ENCODE data around the gene INF2. TPM values are rescaled to one million over a fixed set of nuclear protein-coding genes. Genes with fewer than 3 reads are reported as not detected.

INF2 gene
- total and polyA plus RNA-seq, 9 of the 15 experiments (the other 6 are each of a cell fraction or from before 2014, with no cell fraction given): 0.56 to 31.3 (median 7.8) TPM

GRCh38 chr14:104755621-104756020, 66.2 kb downstream of the INF2 start:
- 0 out of 2 replicates have a peak, but pooled peaks cover 2% of the 10 kb centered on the region for H3K9me3 ChIP-seq (replicated peaks; ENCODE audit: control insufficient read depth, insufficient read depth, low read depth, low read length)
- no peak overlapping the region for H3K4me2 ChIP-seq (ENCODE audit: insufficient read depth, low read length)
- peaks cover 26% of the 10 kb centered on the region for H3K79me2 ChIP-seq (ENCODE audit: control insufficient read depth, insufficient read depth, low read length)
- H3K4me1 ChIP-seq (replicated peaks in 1 of 2; ENCODE audit: control insufficient read depth in 2 of 2, insufficient read depth in 2 of 2, low read length in 2 of 2): peaks cover 9 to 40% of the 10 kb centered on the region in 2 experiments; a peak in 3 of 5 replicates
- no peak overlapping the region for H3K27ac ChIP-seq (ENCODE audit: extremely low read depth, low read depth, low read length)
- no peak overlapping the region for H3K4me3 ChIP-seq
- no peak for FAIRE-seq
- ChIA-PET CTCF (ENCODE audit: low intra/inter-chr PET ratio) (no interaction called here), POLR2A (interaction anchor here (0.7 to 1.6 kb wide), 2 partner anchors 13 to 20 kb away, joined by 3 read pairs; no protein-coding TSS in a partner anchor)
- intact Hi-C loops (cut with micrococcal nuclease) (no loop called here), in situ Hi-C loops (cut with MboI) (no loop called here)
- peaks cover 52% of the 10 kb centered on the region; the same call in 2 of the 3 replicates for H3K36me3 ChIP-seq (ENCODE audit: control insufficient read depth, insufficient read depth, low read length)
- no peak for TF ChIP-seq PBX2 (CRISPR knock-in tag; IDR thresholded peaks at IDR 0.05; ENCODE audit: low read depth)
- no peak for TF ChIP-seq PBX2 (tag; conservative IDR thresholded peaks at IDR 0.05; ENCODE audit: low read depth)
- TF ChIP-seq RBFOX2 (IDR thresholded peaks at IDR 0.05; ENCODE audit: low read depth, low read length): 0 out of 2 replicates have a peak, but pooled peaks have one; percentile 10
- ATAC-seq: no peak
- H2AFZ ChIP-seq (ENCODE audit: low read depth, low read length): no peak overlapping the region
- peak overlapping the region in 1 of 2 experiments; percentile 78; a peak in 2 of 4 replicates for H3K9ac ChIP-seq (ENCODE audit: insufficient read depth in 1 of 2, low read depth in 2 of 2, low read length in 2 of 2)
- DNase-seq (ENCODE audit: extremely low read depth in 1 of 4, low spot score in 3 of 4): no peak
- BruUV-seq (replicated peaks): no TSS peak
- no peaks in the 10 kb centered on the region for H3K27me3 ChIP-seq (ENCODE audit: control insufficient read depth in 2 of 2, insufficient read depth in 2 of 2, low read length in 2 of 2)
- H4K20me1 ChIP-seq (replicated peaks; ENCODE audit: control insufficient read depth, insufficient read depth, low read length): 0 out of 2 replicates have a peak, but pooled peaks cover 8% of the 10 kb centered on the region
- H3K9me1 ChIP-seq (ENCODE audit: control insufficient read depth, insufficient read depth, low read length): no peaks in the 10 kb centered on the region
- WGBS (ENCODE audit: insufficient coverage, low coverage, missing lambda C conversion rate): 98% methylated on average over 5 of the region's 11 CpGs

All from K562 (cell line).